Umbilical cord (tissue), 2 donors: ENCODE measurements around the gene MYL5. TPM values are rescaled to one million over a fixed set of nuclear protein-coding genes. Genes with fewer than 3 reads are reported as not detected.
"Not testable (repeated sequence)": the region's sequence is repeated elsewhere in the genome, so short reads cannot be mapped to it uniquely, and the experiment has no call there.

Source experiments
- DNase-seq: peaks from one replicate; pipeline ENCODE4 v3.0.0-alpha.2; 2015; ENCODE audit warnings: low spot score
- total RNA-seq: library from RNA; depleted of rRNA; stranded (reverse); fragments of >200 nt; gene quantifications from one replicate; pipeline ENCODE4 v1.2.3, GENCODE V29; 2014; ENCODE audit warnings: low replicate concordance; ENCODE audit not compliant: insufficient read depth

Gene MYL5
- total RNA-seq, 1 donor from 2014 or later = 10.1 TPM

- DNase-seq = no peak
Observed at GRCh38 chr4:725391-726234, 51.3 kb downstream of the MYL5 start.

- DNase-seq = no peak
Observed at GRCh38 chr4:726235-726787, 52.0 kb downstream of the MYL5 start.

GRCh38 chr4:726838-727237 is 52.5 kb downstream of the MYL5 start:
- DNase-seq = no peak

GRCh38 chr4:727576-727975 is 53.2 kb downstream of the MYL5 start:
- no peak for DNase-seq

- DNase-seq = no peak
Observed at GRCh38 chr4:729336-730315, 55.3 kb downstream of the MYL5 start.

GRCh38 chr4:730511-730910 is 56.2 kb downstream of the MYL5 start:
- no peak for DNase-seq

- DNase-seq = not testable (repeated sequence)
Observed at GRCh38 chr4:730946-731904, 56.9 kb downstream of the MYL5 start.

Other genes with a start within 250 kb of the MYL5 start
- 17.3 TPM for gene ZNF721, start 175.4 kb upstream of the MYL5 start, total RNA-seq
- gene PIGG, start 175.3 kb upstream of the MYL5 start, total RNA-seq = 22.6 TPM
- gene TMEM271, start 98.2 kb upstream of the MYL5 start, total RNA-seq = not detected
- gene PDE6B, start 49.0 kb upstream of the MYL5 start, total RNA-seq = 7.0 TPM
- gene ATP5ME, start 266 bp upstream of the MYL5 start, total RNA-seq = 35.2 TPM
- gene SLC49A3, start 14.6 kb downstream of the MYL5 start, total RNA-seq = 3.6 TPM
- 48.4 TPM for gene PCGF3, start 31.3 kb downstream of the MYL5 start, total RNA-seq
- gene CPLX1, start 151.6 kb downstream of the MYL5 start, total RNA-seq = not detected